Adrenal gland (tissue), 19 donors: Measurements from ENCODE around the gene TWF1. TPM values are rescaled to one million over a fixed set of nuclear protein-coding genes. Genes with fewer than 3 reads are reported as not detected.
A peak's percentile ranks its signal among the peaks of the same experiment; 100 is the strongest.

Source experiments
- DNase-seq, 7 donors: peaks; one replicate each; pipeline ENCODE4 v3.0.0-alpha.2; 2019 to 2020
- H3K27ac ChIP-seq, 5 donors: fragments of 200-600 bp; sonication (generic) in 4 of 5; 1 replicate in 3 of 5; 2 replicates in 2 of 5; pipeline versions ENCODE4 v1.5.1 to v1.8.0; 2016 to 2020; ENCODE audit warnings: mild to moderate bottlenecking in 1 of 5
- H3K27me3 ChIP-seq: fragments of 200-600 bp; 2 replicates; pipeline ENCODE4 v1.8.0; 2021
- H3K36me3 ChIP-seq, 2 donors: fragments of 200-600 bp; replicated peaks in 1 of 2; 1 replicate in 1 of 2; 2 replicates in 1 of 2; pipeline versions ENCODE4 v1.5.1 to v1.8.0; 2018 to 2022
- H3K4me1 ChIP-seq, 2 donors: fragments of 200-600 bp; replicated peaks in 1 of 2; 1 replicate in 1 of 2; 2 replicates in 1 of 2; pipeline versions ENCODE4 v1.5.1 to v1.8.0; 2018 to 2021
- H3K4me3 ChIP-seq, 4 donors: fragments of 200-600 bp; sonication (generic) in 3 of 4; one replicate each; pipeline ENCODE4 v1.5.1; 2016 to 2018
- H3K9me3 ChIP-seq, 3 donors: fragments of 200-600 bp; sonication (generic) in 1 of 3; replicated peaks in 1 of 3; 1 replicate in 2 of 3; 2 replicates in 1 of 3; pipeline versions ENCODE4 v1.5.1 to v1.8.0; 2016 to 2021
- POLR2A ChIP-seq, 2 donors: fragments of 450-650 bp; IDR thresholded peaks; one replicate each; pipeline ENCODE4 v1.6.1; 2017; ENCODE audit warnings: antibody characterized with exemption in 2 of 2, mild to moderate bottlenecking in 2 of 2, moderate library complexity in 1 of 2
- WGBS, 4 donors: extraction: QIAGEN DNeasy Blood & Tissue Kit in 2 of 4; methylation state at CpG; one replicate each; pipeline versions ENCODE4 v1.1.5 to v1.1.7; 2013 to 2017; 5-methylcytosine and 5-hydroxymethylcytosine counted together
- intact Hi-C, 2 donors: fragments of 100-400 bp; cut with DNase I; formaldehyde crosslinking; loops; one replicate each; pipeline versions ENCODE4 v1.14.1 to v1.15.0; 2022 to 2023
- long read RNA-seq, 10 donors: library from polyadenylated mRNA in 3 of 10; unstranded in 2 of 10; stranded (forward) in 1 of 10; transcript quantifications; one replicate each; pipeline ENCODE4 v2.0.0 and lab custom pipeline, GENCODE V29; 2021 to 2026
- polyA plus RNA-seq, 3 donors: library from polyadenylated mRNA; stranded (reverse); fragments of 200-250 nt in 2 of 3; fragments of 350-450 nt in 1 of 3; fragmentation: Illumina TruSeq in 1 of 3; extraction: RNeasy Lipid Tissue Mini Kit (QIAGEN cat#74804) in 1 of 3; gene quantifications; one replicate each; pipeline ENCODE4 v1.2.3, GENCODE V29; 2013 to 2014
- total RNA-seq, 9 donors: library from RNA; depleted of rRNA in 4 of 9; stranded (reverse); fragments of >200 nt in 4 of 9; fragments of 120-200 nt in 1 of 9; fragmentation: NEBNext Ultra II Directional in 1 of 9; extraction: Animal tissue kit (Norgen Biotek cat#: 25700) in 1 of 9; gene quantifications; one replicate each; pipeline versions ENCODE4 v1.1.0 to v1.2.4, GENCODE V29; 2013 to 2023
- TF ChIP-seq, protein P1 (sequence below), 6 experiments: fragments of 450-650 bp in 4 of 6; fragments of 200-600 bp in 2 of 6; sonication (generic) in 1 of 6; IDR thresholded peaks; 1 replicate in 5 of 6; 2 replicates in 1 of 6; pipeline versions ENCODE4 v1.5.1 to v1.8.0; 2016 to 2021; ENCODE audit warnings: antibody characterized with exemption in 6 of 6, mild to moderate bottlenecking in 2 of 6, moderate library complexity in 1 of 6
- donor health status: healthy with polysubstance abuse.
- donor health status: Bipolar disorder and iron deficiency.
- donor health status: DM: yes; HTN: yes; CAD: no.
- donor health status: DM: no; HTN: no; CAD: no.
- donor health status: DM: no; HTN: no; CAD: no.
- donor health status: DM: yes; HTN: yes; CAD: no.

The TWF1 gene
- total RNA-seq (100 to 1,000 TPM in 3 of 9 donors, 10 to 100 TPM in 6; 54.6 to 116 (median 90.1) TPM), polyA plus RNA-seq (100 to 1,000 TPM in 1 of 3 donors, 10 to 100 TPM in 2; 38.0 to 105 (median 44.5) TPM)
- long read RNA-seq, donor 1, transcript TWF1-201 (9 exons, 3,045 nt) = major isoform, 26 of 28 reads
- long read RNA-seq, donor 1, partial matches to known transcripts = 0 of 28 reads
- long read RNA-seq, donor 1, other reads (novel, unspliced or antisense) = 0 of 28 reads
- long read RNA-seq, donor 2, transcript TWF1-201 (9 exons, 3,045 nt) = major isoform, 18 of 20 reads
- long read RNA-seq, donor 2, partial matches to known transcripts = 0 of 20 reads
- long read RNA-seq, donor 2, other reads (novel, unspliced or antisense) = 0 of 20 reads
- long read RNA-seq, donor 3, transcript TWF1-201 (9 exons, 3,045 nt) = major isoform, 19 of 21 reads
- long read RNA-seq, donor 3, partial matches to known transcripts = 0 of 21 reads
- long read RNA-seq, donor 3, other reads (novel, unspliced or antisense) = 0 of 21 reads
- long read RNA-seq, donor 4, transcript TWF1-201 (9 exons, 3,045 nt) = major isoform, 25 of 40 reads
- long read RNA-seq, donor 4, partial matches to known transcripts = 4 of 40 reads
- long read RNA-seq, donor 4, other reads (novel, unspliced or antisense) = 9 of 40 reads
- long read RNA-seq, donor 5, transcript TWF1-201 (9 exons, 3,045 nt) = major isoform, 144 of 165 reads
- long read RNA-seq, donor 5, partial matches to known transcripts = 3 of 165 reads
- long read RNA-seq, donor 5, other reads (novel, unspliced or antisense) = 13 of 165 reads
- long read RNA-seq, donor 6, transcript TWF1-201 (9 exons, 3,045 nt) = major isoform, 19 of 24 reads
- long read RNA-seq, donor 6, partial matches to known transcripts = 0 of 24 reads
- long read RNA-seq, donor 6, other reads (novel, unspliced or antisense) = 2 of 24 reads
- long read RNA-seq, donor 7, transcript TWF1-201 (9 exons, 3,045 nt) = major isoform, 17 of 17 reads
- long read RNA-seq, donor 7, partial matches to known transcripts = 0 of 17 reads
- long read RNA-seq, donor 7, other reads (novel, unspliced or antisense) = 0 of 17 reads
- long read RNA-seq, donor 8, transcript TWF1-201 (9 exons, 3,045 nt) = major isoform, 15 of 20 reads
- long read RNA-seq, donor 8, partial matches to known transcripts = 0 of 20 reads
- long read RNA-seq, donor 8, other reads (novel, unspliced or antisense) = 0 of 20 reads
- long read RNA-seq, donor 9, transcript TWF1-201 (9 exons, 3,045 nt) = major isoform, 13 of 14 reads
- long read RNA-seq, donor 9, partial matches to known transcripts = 0 of 14 reads
- long read RNA-seq, donor 9, other reads (novel, unspliced or antisense) = 0 of 14 reads
- long read RNA-seq, donor 10, transcript TWF1-201 (9 exons, 3,045 nt) = major isoform, 11 of 11 reads
- long read RNA-seq, donor 10, partial matches to known transcripts = 0 of 11 reads
- long read RNA-seq, donor 10, other reads (novel, unspliced or antisense) = 0 of 11 reads

DNA sequence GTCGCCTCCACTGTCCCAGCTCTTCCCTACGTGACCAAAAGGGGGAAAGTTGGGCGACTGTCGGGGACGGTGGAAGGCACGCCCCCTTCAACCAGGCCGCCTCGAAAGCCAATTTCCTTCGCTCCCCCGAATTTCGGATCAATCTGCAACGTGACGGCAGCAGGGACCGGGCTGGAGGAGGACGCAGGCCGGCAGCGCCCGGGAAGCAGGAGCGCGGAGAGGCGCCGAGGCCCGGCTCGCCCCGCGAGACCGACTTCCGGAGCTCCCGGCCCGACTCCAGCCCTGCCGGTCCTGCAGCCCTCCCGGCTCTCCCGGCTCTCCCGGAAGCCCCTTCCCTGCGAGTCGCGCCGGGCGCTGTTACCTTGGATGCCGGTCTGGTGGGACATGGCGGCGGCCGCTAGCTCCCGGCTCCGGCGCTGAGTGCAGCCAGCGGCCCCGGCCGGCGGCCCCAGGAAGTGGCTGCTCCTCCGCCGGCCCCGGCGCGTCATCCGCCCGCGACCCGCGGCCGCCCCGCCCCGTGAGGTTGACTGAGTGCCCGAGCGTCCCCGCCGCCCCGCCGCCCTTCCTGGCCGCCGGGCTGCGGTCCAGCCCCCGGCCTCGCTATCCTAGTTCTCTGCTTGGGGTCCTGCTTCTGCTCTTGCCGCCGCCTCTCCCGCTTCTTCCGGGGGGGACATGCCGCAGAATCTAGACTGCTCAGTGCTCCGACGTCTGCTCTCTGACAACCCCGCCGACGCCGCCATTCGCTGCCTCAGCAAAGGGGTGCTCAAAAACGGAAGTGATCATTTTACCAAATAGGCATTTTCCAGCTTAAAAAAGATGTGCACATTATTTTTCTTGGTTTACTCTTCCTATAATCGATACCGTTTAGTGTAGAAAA is at the start of gene TWF1:
Gene TWF1, minus strand, starts transcription at position 458 of the 877 bp plus-strand sequence. Its CDS starts 72 bp downstream, at position 386.
- Histone ChIP-seq H3K27ac (peak within 1 kb of the TSS; percentile 94 to 100 (median 98)), H3K9me3 (no peaks in the 10 kb centered on the region), H3K4me1 (peaks cover 0 to 37% of the 10 kb centered on the region in 2 donors), H3K4me3 (peak within 1 kb of the TSS; percentile 43 to 98 (median 54)), H3K27me3 (no peaks in the 10 kb centered on the region), H3K36me3 (peaks cover 0 to 16% of the 10 kb centered on the region in 2 donors)
- 0 to 1% (median 0%) methylated on average over 22 to 89 of the region's 89 CpGs for WGBS, 4 donors
- intact Hi-C loops = loop anchor here in 1 of 2 donors (10.0 kb wide), 1 partner anchor 79 kb away; no protein-coding TSS in a partner anchor
- DNase-seq = peak; percentile 83 to 91 (median 87)
- peak; percentile 81 to 87 for TF ChIP-seq POLR2A (IDR thresholded peaks at IDR 0.05)
- TF ChIP-seq, protein P1, sequence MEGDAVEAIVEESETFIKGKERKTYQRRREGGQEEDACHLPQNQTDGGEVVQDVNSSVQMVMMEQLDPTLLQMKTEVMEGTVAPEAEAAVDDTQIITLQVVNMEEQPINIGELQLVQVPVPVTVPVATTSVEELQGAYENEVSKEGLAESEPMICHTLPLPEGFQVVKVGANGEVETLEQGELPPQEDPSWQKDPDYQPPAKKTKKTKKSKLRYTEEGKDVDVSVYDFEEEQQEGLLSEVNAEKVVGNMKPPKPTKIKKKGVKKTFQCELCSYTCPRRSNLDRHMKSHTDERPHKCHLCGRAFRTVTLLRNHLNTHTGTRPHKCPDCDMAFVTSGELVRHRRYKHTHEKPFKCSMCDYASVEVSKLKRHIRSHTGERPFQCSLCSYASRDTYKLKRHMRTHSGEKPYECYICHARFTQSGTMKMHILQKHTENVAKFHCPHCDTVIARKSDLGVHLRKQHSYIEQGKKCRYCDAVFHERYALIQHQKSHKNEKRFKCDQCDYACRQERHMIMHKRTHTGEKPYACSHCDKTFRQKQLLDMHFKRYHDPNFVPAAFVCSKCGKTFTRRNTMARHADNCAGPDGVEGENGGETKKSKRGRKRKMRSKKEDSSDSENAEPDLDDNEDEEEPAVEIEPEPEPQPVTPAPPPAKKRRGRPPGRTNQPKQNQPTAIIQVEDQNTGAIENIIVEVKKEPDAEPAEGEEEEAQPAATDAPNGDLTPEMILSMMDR (IDR thresholded peaks at IDR 0.05) = peak in 5 of 6 experiments; percentile 16 to 54 (median 40)

DNA sequence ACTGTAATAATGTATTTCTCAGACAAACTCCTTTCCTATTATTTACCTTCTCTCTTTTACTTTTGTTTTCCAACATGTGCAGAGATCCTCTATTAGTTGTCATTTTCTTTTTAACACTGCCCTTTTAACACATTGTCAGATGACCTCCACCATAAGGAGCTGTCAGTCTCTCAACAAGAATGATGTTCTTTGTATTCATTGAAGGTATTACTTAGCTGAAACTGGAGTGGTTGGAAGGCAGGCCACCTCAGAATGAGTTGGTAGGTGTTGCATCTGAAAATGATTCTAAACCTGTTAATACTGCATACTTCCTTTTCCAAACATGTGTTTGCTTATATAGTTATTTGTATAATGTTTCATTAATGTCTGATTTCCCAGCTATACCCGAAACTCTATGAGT is 46.6 kb upstream of the TWF1 start:
- no peaks in the 10 kb centered on the region for H3K9me3 ChIP-seq
- no peak overlapping the region for H3K27ac ChIP-seq
- H3K36me3 ChIP-seq = no peaks in the 10 kb centered on the region
- no peaks in the 10 kb centered on the region for H3K27me3 ChIP-seq
- 92 to 100% (median 96%) methylated on average over 1 of the region's 1 CpG for WGBS, 4 donors
- TF ChIP-seq POLR2A (IDR thresholded peaks at IDR 0.05) = no peak
- TF ChIP-seq, protein P1 (IDR thresholded peaks at IDR 0.05) = no peak
- intact Hi-C loops = no loop called here
- H3K4me3 ChIP-seq = no peak overlapping the region
- no peak for DNase-seq
- no peaks in the 10 kb centered on the region for H3K4me1 ChIP-seq

DNA sequence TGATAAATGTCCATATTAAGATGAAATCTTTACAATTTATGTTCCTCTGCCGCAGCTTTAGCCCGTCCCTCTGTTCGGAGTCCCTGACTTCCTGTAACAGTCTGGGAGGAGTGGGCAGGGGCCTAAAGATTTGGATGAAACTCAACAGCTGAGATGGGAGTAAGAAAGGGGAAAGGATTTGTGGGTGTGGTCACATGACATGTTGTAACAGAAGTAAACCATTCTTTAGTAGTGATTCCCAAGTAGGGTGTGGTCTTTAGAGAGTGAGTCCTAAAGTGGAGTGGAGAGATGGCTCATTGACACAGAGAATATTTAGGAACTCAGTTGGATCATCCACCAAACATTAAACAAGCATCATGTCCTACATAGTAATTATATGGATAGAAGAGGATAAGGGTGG is 42.7 kb upstream of the TWF1 start:
- Histone ChIP-seq H3K27ac (no peak overlapping the region), H3K9me3 (no peaks in the 10 kb centered on the region), H3K36me3 (peaks cover 0 to 3% of the 10 kb centered on the region in 2 donors), H3K27me3 (no peaks in the 10 kb centered on the region), H3K4me3 (no peak overlapping the region), H3K4me1 (no peaks in the 10 kb centered on the region)
- TF ChIP-seq POLR2A (IDR thresholded peaks at IDR 0.05) = no peak
- TF ChIP-seq, protein P1 (IDR thresholded peaks at IDR 0.05) = no peak
- intact Hi-C loops = no loop called here
- 94 to 98% (median 96%) methylated on average over 3 of the region's 3 CpGs for WGBS, 4 donors
- no peak for DNase-seq
